Measurements from ENCODE around the gene MDFIC.
A peak's percentile ranks its signal among the peaks of the same experiment; 100 is the strongest.
"Not testable (repeated sequence)": the region's sequence is repeated elsewhere in the genome, so short reads cannot be mapped to it uniquely, and the experiment has no call there.

Gene MDFIC, protein sequence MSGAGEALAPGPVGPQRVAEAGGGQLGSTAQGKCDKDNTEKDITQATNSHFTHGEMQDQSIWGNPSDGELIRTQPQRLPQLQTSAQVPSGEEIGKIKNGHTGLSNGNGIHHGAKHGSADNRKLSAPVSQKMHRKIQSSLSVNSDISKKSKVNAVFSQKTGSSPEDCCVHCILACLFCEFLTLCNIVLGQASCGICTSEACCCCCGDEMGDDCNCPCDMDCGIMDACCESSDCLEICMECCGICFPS

GRCh38 chr7:114922026-114922651, at the start of gene MDFIC:
TSS of gene MDFIC (plus strand) at chr7:114922094. CDS start at chr7:114923034, 940 bp downstream.
- Mint-ChIP-seq H3K27me3 (ENCODE audit: low read depth) (no peaks in the 10 kb centered on the region), H3K9me3 (no peaks in the 10 kb centered on the region), H3K27ac (peak within 1 kb of the TSS; percentile 97 to 99 (median 99)), H3K4me1 (peaks cover 18% of the 10 kb centered on the region), H3K36me3 (ENCODE audit: low read depth) (peaks cover 4% of the 10 kb centered on the region), H3K4me3 (peak within 1 kb of the TSS; percentile 89 to 97 (median 95))
- TF ChIP-seq, protein P1, sequence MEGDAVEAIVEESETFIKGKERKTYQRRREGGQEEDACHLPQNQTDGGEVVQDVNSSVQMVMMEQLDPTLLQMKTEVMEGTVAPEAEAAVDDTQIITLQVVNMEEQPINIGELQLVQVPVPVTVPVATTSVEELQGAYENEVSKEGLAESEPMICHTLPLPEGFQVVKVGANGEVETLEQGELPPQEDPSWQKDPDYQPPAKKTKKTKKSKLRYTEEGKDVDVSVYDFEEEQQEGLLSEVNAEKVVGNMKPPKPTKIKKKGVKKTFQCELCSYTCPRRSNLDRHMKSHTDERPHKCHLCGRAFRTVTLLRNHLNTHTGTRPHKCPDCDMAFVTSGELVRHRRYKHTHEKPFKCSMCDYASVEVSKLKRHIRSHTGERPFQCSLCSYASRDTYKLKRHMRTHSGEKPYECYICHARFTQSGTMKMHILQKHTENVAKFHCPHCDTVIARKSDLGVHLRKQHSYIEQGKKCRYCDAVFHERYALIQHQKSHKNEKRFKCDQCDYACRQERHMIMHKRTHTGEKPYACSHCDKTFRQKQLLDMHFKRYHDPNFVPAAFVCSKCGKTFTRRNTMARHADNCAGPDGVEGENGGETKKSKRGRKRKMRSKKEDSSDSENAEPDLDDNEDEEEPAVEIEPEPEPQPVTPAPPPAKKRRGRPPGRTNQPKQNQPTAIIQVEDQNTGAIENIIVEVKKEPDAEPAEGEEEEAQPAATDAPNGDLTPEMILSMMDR (IDR thresholded peaks at IDR 0.05; ENCODE audit: unreplicated experiment in 3 of 3), result no peak

DNA sequence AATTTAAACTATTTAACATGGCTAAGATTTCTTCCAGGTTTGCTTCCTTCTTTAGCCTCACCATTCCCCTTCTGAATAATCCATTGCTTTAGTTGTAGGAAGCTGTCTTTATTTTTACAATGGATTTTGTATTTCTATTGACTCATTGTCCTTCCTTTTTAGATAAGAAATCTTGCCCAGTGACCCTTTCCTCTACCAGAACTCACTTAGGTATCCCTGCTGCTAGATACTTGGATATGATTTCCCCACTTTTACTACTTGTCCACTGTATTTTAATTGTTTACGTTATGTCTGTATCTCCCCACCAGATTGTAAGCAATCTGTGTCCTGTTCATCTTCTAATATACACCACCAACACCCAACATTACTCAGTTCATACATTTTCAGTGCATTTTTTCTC, 47.7 kb upstream of the MDFIC start:
- Mint-ChIP-seq H3K27ac (no peak overlapping the region), H3K4me3 (no peak overlapping the region), H3K9me3 (peaks cover 21% of the 10 kb centered on the region), H3K27me3 (ENCODE audit: low read depth) (peaks cover 3% of the 10 kb centered on the region), H3K36me3 (ENCODE audit: low read depth) (no peaks in the 10 kb centered on the region), H3K4me1 (no peaks in the 10 kb centered on the region)
- TF ChIP-seq, protein P1 (IDR thresholded peaks at IDR 0.05; ENCODE audit: unreplicated experiment in 3 of 3), result no peak

GRCh38 chr7:114875186-114875585, 46.7 kb upstream of the MDFIC start:
- H3K4me3 Mint-ChIP-seq, result no peak overlapping the region
- no peaks in the 10 kb centered on the region for H3K36me3 Mint-ChIP-seq (ENCODE audit: low read depth)
- H3K4me1 Mint-ChIP-seq, result no peaks in the 10 kb centered on the region
- peaks cover 3% of the 10 kb centered on the region for H3K27me3 Mint-ChIP-seq (ENCODE audit: low read depth)
- peaks cover 30% of the 10 kb centered on the region for H3K9me3 Mint-ChIP-seq
- TF ChIP-seq, protein P1 (IDR thresholded peaks at IDR 0.05; ENCODE audit: unreplicated experiment in 3 of 3), result no peak
- H3K27ac Mint-ChIP-seq, result no peak overlapping the region

- Mint-ChIP-seq H3K4me3 (no peak overlapping the region), H3K27me3 (ENCODE audit: low read depth) (no peaks in the 10 kb centered on the region), H3K9me3 (peaks cover 40% of the 10 kb centered on the region), H3K27ac (no peak overlapping the region), H3K4me1 (no peaks in the 10 kb centered on the region), H3K36me3 (ENCODE audit: low read depth) (no peaks in the 10 kb centered on the region)
- TF ChIP-seq, protein P1 (IDR thresholded peaks at IDR 0.05; ENCODE audit: unreplicated experiment in 3 of 3), result no peak
Measured at GRCh38 chr7:114879554-114879953, 42.3 kb upstream of the MDFIC start.

- Mint-ChIP-seq H3K4me3 (no peak overlapping the region), H3K4me1 (no peaks in the 10 kb centered on the region), H3K9me3 (peaks cover 5% of the 10 kb centered on the region), H3K36me3 (ENCODE audit: low read depth) (no peaks in the 10 kb centered on the region), H3K27ac (no peak overlapping the region), H3K27me3 (ENCODE audit: low read depth) (no peaks in the 10 kb centered on the region)
- TF ChIP-seq, protein P1 (IDR thresholded peaks at IDR 0.05; ENCODE audit: unreplicated experiment in 3 of 3), result no peak
Measured at GRCh38 chr7:114885836-114886235, 36.1 kb upstream of the MDFIC start.

GRCh38 chr7:114886241-114886640, 35.7 kb upstream of the MDFIC start:
- no peaks in the 10 kb centered on the region for H3K27me3 Mint-ChIP-seq (ENCODE audit: low read depth)
- TF ChIP-seq, protein P1 (IDR thresholded peaks at IDR 0.05; ENCODE audit: unreplicated experiment in 3 of 3), result no peak
- H3K27ac Mint-ChIP-seq, result no peak overlapping the region
- H3K4me3 Mint-ChIP-seq, result no peak overlapping the region
- no peaks in the 10 kb centered on the region for H3K4me1 Mint-ChIP-seq
- peaks cover 2% of the 10 kb centered on the region for H3K9me3 Mint-ChIP-seq
- H3K36me3 Mint-ChIP-seq (ENCODE audit: low read depth), result no peaks in the 10 kb centered on the region

DNA sequence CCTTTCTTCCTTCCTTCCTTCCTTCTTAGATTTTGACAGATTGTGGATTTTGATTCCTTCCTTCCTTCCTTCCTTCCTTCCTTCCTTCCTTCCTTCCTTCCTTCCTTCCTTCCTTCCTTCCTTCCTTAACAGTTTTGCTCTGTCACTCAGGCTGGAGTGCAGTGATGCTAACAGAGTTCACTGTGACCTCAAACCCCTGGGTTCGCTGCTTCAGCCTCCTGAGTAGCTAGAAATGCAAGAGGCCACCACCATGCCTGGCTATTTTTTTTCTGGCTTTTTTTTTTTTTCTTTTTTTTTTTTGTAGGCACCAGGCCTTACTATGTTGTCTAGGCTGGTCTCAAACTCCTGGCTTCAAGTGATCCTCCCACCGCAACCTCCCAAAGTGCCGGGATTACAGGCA, 32.8 kb upstream of the MDFIC start:
- not testable (repeated sequence) for H3K36me3 Mint-ChIP-seq (ENCODE audit: low read depth); H3K4me3 Mint-ChIP-seq; H3K4me1 Mint-ChIP-seq

More for the DNA sequence above, 32.8 kb upstream of the MDFIC start:
- H3K9me3 Mint-ChIP-seq; H3K27ac Mint-ChIP-seq; H3K27me3 Mint-ChIP-seq (ENCODE audit: low read depth): not testable (repeated sequence)

All from nephron (organoid).